Measurements from ENCODE around the gene KIAA0513.

KIAA0513 gene

GRCh38 chr16:85027349-85027957 is at the start of gene KIAA0513:
Gene KIAA0513, plus strand, starts transcription at chr16:85027795. Its CDS starts 39,277 bp downstream, at chr16:85067072.
- H3K27ac ChIP-seq: peak within 1 kb of the TSS; percentile 55
- DNase-seq: peak; percentile 72
- TF ChIP-seq CTCF (IDR thresholded peaks at IDR 0.05; ENCODE audit: low read depth, low read length, missing control alignments): peak; percentile 32
- in situ Hi-C loops (cut with HindIII; ENCODE audit: low pct_ligation_motif_present, low sequenced_read_pairs): no loop called here
- no peaks in the 10 kb centered on the region for H3K36me3 ChIP-seq (replicated peaks)
- H3K4me3 ChIP-seq (ENCODE audit: low read depth, low read length): peak within 1 kb of the TSS; percentile 76
- no peaks in the 10 kb centered on the region for H3K27me3 ChIP-seq (replicated peaks)

- TF ChIP-seq CTCF (IDR thresholded peaks at IDR 0.05; ENCODE audit: low read depth, low read length, missing control alignments): no peak
- Histone ChIP-seq H3K27ac (no peak overlapping the region), H3K4me3 (ENCODE audit: low read depth, low read length) (no peak overlapping the region), H3K27me3 (replicated peaks) (no peaks in the 10 kb centered on the region), H3K36me3 (replicated peaks) (peaks cover 47% of the 10 kb centered on the region)
- in situ Hi-C loops (cut with HindIII; ENCODE audit: low pct_ligation_motif_present, low sequenced_read_pairs): loop anchor here (10.0 kb wide), 1 partner anchor 225 kb away; no protein-coding TSS in a partner anchor
- no peak for DNase-seq
Measured at GRCh38 chr16:84979516-84979915, 48.1 kb upstream of the KIAA0513 start.

GRCh38 chr16:84982434-84982833 is 45.2 kb upstream of the KIAA0513 start:
- TF ChIP-seq CTCF (IDR thresholded peaks at IDR 0.05; ENCODE audit: low read depth, low read length, missing control alignments): peak; percentile 5
- H3K27ac ChIP-seq: no peak overlapping the region
- H3K4me3 ChIP-seq (ENCODE audit: low read depth, low read length): no peak overlapping the region
- no peaks in the 10 kb centered on the region for H3K27me3 ChIP-seq (replicated peaks)
- peaks cover 31% of the 10 kb centered on the region for H3K36me3 ChIP-seq (replicated peaks)
- no peak for DNase-seq
- in situ Hi-C loops (cut with HindIII; ENCODE audit: low pct_ligation_motif_present, low sequenced_read_pairs): no loop called here

- in situ Hi-C loops (cut with HindIII; ENCODE audit: low pct_ligation_motif_present, low sequenced_read_pairs): no loop called here
- H3K4me3 ChIP-seq (ENCODE audit: low read depth, low read length): no peak overlapping the region
- H3K27ac ChIP-seq: peak overlapping the region; percentile 93
- no peak for TF ChIP-seq CTCF (IDR thresholded peaks at IDR 0.05; ENCODE audit: low read depth, low read length, missing control alignments)
- peak; percentile 89 for DNase-seq
- peaks cover 47% of the 10 kb centered on the region for H3K36me3 ChIP-seq (replicated peaks)
- no peaks in the 10 kb centered on the region for H3K27me3 ChIP-seq (replicated peaks)
Measured at GRCh38 chr16:84985079-84986065, 42.2 kb upstream of the KIAA0513 start.

- in situ Hi-C loops (cut with HindIII; ENCODE audit: low pct_ligation_motif_present, low sequenced_read_pairs): no loop called here
- Histone ChIP-seq H3K36me3 (replicated peaks) (peaks cover 48% of the 10 kb centered on the region), H3K4me3 (ENCODE audit: low read depth, low read length) (no peak overlapping the region), H3K27ac (peak overlapping the region; percentile 93), H3K27me3 (replicated peaks) (no peaks in the 10 kb centered on the region)
- DNase-seq: no peak
- TF ChIP-seq CTCF (IDR thresholded peaks at IDR 0.05; ENCODE audit: low read depth, low read length, missing control alignments): no peak
Measured at GRCh38 chr16:84986102-84986501, 41.5 kb upstream of the KIAA0513 start.
